ENCODE measurements around the gene SLC16A12. TPM values are rescaled to one million over a fixed set of nuclear protein-coding genes. Genes with fewer than 3 reads are reported as not detected.

SLC16A12 gene
- total and polyA plus RNA-seq, 10 donors, result 0.02 to 0.19 (median 0.12) TPM; not detected in 5

DNA sequence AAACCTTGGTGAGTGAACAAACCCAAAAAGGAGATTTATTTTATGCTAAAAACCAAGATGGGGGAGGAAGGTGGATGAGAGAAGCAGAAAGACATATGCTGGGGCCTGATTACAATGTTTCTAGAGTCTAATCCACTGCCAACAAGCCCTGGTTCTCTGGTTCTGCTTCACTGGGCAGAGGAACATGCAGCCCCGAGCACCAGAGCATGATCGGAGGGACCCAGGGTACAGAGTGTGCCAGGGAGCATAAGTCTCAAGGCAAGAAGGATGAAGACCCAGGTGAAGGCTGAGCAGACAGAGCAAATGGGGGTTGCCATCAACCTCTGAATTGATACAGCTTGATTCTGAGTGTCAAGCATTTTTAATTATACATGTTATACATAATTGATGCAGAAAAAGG, 30.7 kb downstream of the SLC16A12 start:
- H3K4me3 ChIP-seq, result no peak overlapping the region
- 57 to 83% (median 70%) methylated on average over 2 of the region's 2 CpGs for WGBS, 5 donors
- intact Hi-C loops (cut with DNase I; ENCODE audit: low total_unique reads), result no loop called here
- TF ChIP-seq POLR2A (IDR thresholded peaks at IDR 0.05), result no peak
- peaks cover 0 to 13% (median 0%) of the 10 kb centered on the region in 7 donors for H3K27me3 ChIP-seq (replicated peaks in 1 of 7)
- no peaks in the 10 kb centered on the region for H3K4me1 ChIP-seq
- H3K36me3 ChIP-seq, result no peaks in the 10 kb centered on the region
- no peak for DNase-seq
- no peak overlapping the region for H3K27ac ChIP-seq
- H3K9me3 ChIP-seq, result no peaks in the 10 kb centered on the region

DNA sequence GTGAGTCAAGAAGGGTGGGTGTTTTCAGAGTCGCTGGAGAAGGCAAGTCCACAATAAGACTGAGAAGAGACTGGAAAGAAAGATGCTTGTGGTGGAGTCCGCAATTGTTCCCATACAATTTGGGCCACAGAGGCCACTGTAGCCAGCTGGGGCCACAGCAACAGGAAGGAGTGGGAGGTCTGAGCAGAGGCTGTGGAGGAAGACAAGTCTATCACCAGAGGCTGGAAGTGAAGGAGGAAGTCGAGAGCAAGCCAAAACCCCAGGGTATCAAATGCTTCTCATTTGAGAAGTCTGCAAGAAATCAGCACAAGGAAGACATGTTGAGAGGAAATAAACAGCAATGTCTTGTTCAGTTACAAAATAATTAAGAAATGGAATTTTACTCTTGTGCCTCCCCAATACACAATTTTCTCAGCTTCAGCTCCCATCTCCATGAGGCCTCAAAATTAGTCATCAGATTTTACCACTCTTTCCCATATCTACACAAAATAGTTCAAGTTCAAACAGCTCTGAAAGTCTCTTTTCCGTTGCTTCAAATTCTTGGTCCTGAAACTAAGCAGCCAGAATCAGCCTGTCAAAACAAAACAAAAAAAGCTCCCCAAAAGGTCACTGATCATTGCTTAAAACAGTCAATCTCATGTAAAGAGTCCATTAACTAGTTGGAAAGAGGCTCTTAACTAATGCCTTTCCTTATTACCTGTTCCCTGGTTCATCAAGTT, 31.6 kb downstream of the SLC16A12 start:
- no peak overlapping the region for H3K27ac ChIP-seq
- peaks cover 0 to 13% (median 0%) of the 10 kb centered on the region in 7 donors for H3K27me3 ChIP-seq (replicated peaks in 1 of 7)
- H3K9me3 ChIP-seq, result no peaks in the 10 kb centered on the region
- WGBS, 5 donors, result 59 to 73% (median 64%) methylated on average over 4 of the region's 4 CpGs
- intact Hi-C loops (cut with DNase I; ENCODE audit: low total_unique reads), result no loop called here
- DNase-seq, result no peak
- no peak overlapping the region for H3K4me3 ChIP-seq
- no peaks in the 10 kb centered on the region for H3K4me1 ChIP-seq
- H3K36me3 ChIP-seq, result no peaks in the 10 kb centered on the region
- TF ChIP-seq, protein P1, sequence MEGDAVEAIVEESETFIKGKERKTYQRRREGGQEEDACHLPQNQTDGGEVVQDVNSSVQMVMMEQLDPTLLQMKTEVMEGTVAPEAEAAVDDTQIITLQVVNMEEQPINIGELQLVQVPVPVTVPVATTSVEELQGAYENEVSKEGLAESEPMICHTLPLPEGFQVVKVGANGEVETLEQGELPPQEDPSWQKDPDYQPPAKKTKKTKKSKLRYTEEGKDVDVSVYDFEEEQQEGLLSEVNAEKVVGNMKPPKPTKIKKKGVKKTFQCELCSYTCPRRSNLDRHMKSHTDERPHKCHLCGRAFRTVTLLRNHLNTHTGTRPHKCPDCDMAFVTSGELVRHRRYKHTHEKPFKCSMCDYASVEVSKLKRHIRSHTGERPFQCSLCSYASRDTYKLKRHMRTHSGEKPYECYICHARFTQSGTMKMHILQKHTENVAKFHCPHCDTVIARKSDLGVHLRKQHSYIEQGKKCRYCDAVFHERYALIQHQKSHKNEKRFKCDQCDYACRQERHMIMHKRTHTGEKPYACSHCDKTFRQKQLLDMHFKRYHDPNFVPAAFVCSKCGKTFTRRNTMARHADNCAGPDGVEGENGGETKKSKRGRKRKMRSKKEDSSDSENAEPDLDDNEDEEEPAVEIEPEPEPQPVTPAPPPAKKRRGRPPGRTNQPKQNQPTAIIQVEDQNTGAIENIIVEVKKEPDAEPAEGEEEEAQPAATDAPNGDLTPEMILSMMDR (IDR thresholded peaks at IDR 0.05 in 8 of 11, conservative IDR thresholded peaks at IDR 0.05 in 3 of 11), result no peak
- TF ChIP-seq POLR2AphosphoS5 (IDR thresholded peaks at IDR 0.05), result no peak
- no peak for TF ChIP-seq POLR2A (IDR thresholded peaks at IDR 0.05)

DNA sequence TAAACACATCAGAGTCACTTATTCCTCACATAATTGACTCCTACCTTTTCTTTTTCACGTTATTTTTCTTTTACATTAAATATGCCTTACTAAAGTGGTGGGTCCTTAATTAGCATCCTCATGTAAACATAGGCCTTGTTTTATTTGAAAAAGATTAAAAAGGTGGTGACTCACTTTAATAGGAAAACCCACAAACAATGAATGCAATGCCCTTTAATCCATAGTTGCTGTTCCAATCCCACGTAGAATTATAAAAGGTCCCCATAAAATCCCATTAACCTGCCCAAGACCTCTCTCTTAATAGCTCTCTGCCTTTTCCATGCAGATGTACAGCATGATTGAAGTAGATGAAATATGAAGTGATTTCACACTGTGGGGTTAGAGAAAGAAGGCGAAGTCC, 32.2 kb downstream of the SLC16A12 start:
- no peaks in the 10 kb centered on the region for H3K36me3 ChIP-seq
- DNase-seq, result no peak
- no peak overlapping the region for H3K27ac ChIP-seq
- H3K4me3 ChIP-seq, result no peak overlapping the region
- TF ChIP-seq, protein P1 (IDR thresholded peaks at IDR 0.05 in 8 of 11, conservative IDR thresholded peaks at IDR 0.05 in 3 of 11), result no peak
- TF ChIP-seq POLR2AphosphoS5 (IDR thresholded peaks at IDR 0.05) (no peak), POLR2A (IDR thresholded peaks at IDR 0.05) (no peak)
- H3K27me3 ChIP-seq (replicated peaks in 1 of 7), result peaks cover 0 to 13% (median 0%) of the 10 kb centered on the region in 7 donors
- intact Hi-C loops (cut with DNase I; ENCODE audit: low total_unique reads), result no loop called here
- no peaks in the 10 kb centered on the region for H3K9me3 ChIP-seq
- H3K4me1 ChIP-seq, result no peaks in the 10 kb centered on the region
- whole genome bisulfite sequencing, 5 donors, result 85 to 97% (median 93%) methylated on average over 3 of the region's 3 CpGs

DNA sequence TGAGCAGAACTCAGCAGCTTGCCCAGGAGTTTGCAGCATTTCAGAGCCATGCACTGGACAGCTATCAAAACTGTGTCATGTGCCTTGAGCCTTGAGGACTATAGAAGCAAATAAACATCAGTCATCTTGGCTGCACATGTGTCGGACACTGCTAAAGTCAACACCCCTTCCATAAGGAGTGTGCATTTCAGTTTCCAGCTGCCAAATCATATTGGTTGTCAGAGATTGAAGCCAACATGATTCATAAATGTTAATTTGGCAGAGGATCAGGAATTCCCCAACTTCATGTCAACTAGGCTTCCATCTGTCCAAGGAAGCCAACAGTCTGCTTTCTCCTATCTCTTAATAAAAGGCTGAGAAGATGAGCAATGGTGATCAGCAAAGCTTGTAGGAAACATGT, 32.8 kb downstream of the SLC16A12 start:
- 74 to 89% (median 85%) methylated on average over 1 of the region's 1 CpG for WGBS, 5 donors
- intact Hi-C loops (cut with DNase I; ENCODE audit: low total_unique reads), result no loop called here
- no peak for DNase-seq
- peaks cover 0 to 13% (median 0%) of the 10 kb centered on the region in 7 donors for H3K27me3 ChIP-seq (replicated peaks in 1 of 7)
- H3K9me3 ChIP-seq, result no peaks in the 10 kb centered on the region
- no peak overlapping the region for H3K4me3 ChIP-seq
- TF ChIP-seq POLR2AphosphoS5 (IDR thresholded peaks at IDR 0.05), result no peak
- TF ChIP-seq POLR2A (IDR thresholded peaks at IDR 0.05), result no peak
- TF ChIP-seq, protein P1 (IDR thresholded peaks at IDR 0.05 in 8 of 11, conservative IDR thresholded peaks at IDR 0.05 in 3 of 11), result no peak
- H3K27ac ChIP-seq, result no peak overlapping the region
- H3K4me1 ChIP-seq, result no peaks in the 10 kb centered on the region
- H3K36me3 ChIP-seq, result no peaks in the 10 kb centered on the region

Measured in spleen (tissue), 11 donors.